HFF-Myc (cell line): ENCODE results near the gene SLC37A1.
"Not testable (repeated sequence)": the region's sequence is repeated elsewhere in the genome, so short reads cannot be mapped to it uniquely, and the experiment has no call there.

Experiments used
- DNase-seq: peaks from one replicate; pipeline ENCODE4 v3.0.0-alpha.2; 2011; ENCODE audit warnings: low read depth; ENCODE audit errors: extremely low read depth
- H3K4me3 ChIP-seq: replicated peaks from 2 replicates; pipeline ENCODE4 v1.5.1; 2011; ENCODE audit warnings: low read depth, mild to moderate bottlenecking, control low read depth, low read length
- CTCF ChIP-seq: IDR thresholded peaks from 2 replicates; pipeline ENCODE4 v1.5.1; 2012; ENCODE audit warnings: mild to moderate bottlenecking, low read depth, low read length, control low read depth; ENCODE audit errors: missing control alignments

SLC37A1 gene

GRCh38 chr21:42613756-42614155, 100.1 kb downstream of the SLC37A1 start:
- no peak for DNase-seq
- H3K4me3 ChIP-seq = no peak overlapping the region
- TF ChIP-seq CTCF = no peak

GRCh38 chr21:42614396-42614795, 100.7 kb downstream of the SLC37A1 start:
- TF ChIP-seq CTCF = no peak
- no peak for DNase-seq
- no peak overlapping the region for H3K4me3 ChIP-seq

GRCh38 chr21:42614811-42615351, 101.2 kb downstream of the SLC37A1 start:
- no peak overlapping the region for H3K4me3 ChIP-seq
- DNase-seq = no peak

GRCh38 chr21:42615377-42615776, 101.7 kb downstream of the SLC37A1 start:
- DNase-seq, H3K4me3 ChIP-seq: not testable (repeated sequence)

More at GRCh38 chr21:42614811-42615351, 101.2 kb downstream of the SLC37A1 start:
- TF ChIP-seq CTCF = no peak

- H3K4me3 ChIP-seq = no peak overlapping the region
- no peak for TF ChIP-seq CTCF
These were observed 102.3 kb downstream of the SLC37A1 start for GRCh38 chr21:42615924-42616323.

GRCh38 chr21:42616446-42616845, 102.8 kb downstream of the SLC37A1 start:
- no peak for TF ChIP-seq CTCF
- H3K4me3 ChIP-seq = no peak overlapping the region
- DNase-seq = no peak

More at GRCh38 chr21:42615924-42616323, 102.3 kb downstream of the SLC37A1 start:
- no peak for DNase-seq

- DNase-seq = no peak
- H3K4me3 ChIP-seq = no peak overlapping the region
- TF ChIP-seq CTCF = no peak
These were observed 103.3 kb downstream of the SLC37A1 start for GRCh38 chr21:42616941-42617340.
